Activated T-helper 2 cell treated with anti-CD3 and anti-CD28 coated beads, Interferon-gamma antibody, Interleukin-2, Interleukin-4, amounts not matched to agents 10 μg/mL and 5 μg/mL and 100 μg/mL, durations not matched to agents 14 hours and 24 hours and 36 hours (primary cell): ENCODE measurements around the gene TTC33. TPM values are rescaled to one million over a fixed set of nuclear protein-coding genes. Genes with fewer than 3 reads are reported as not detected.

Experiments
- DNase-seq: peaks from one replicate; pipeline ENCODE4 v3.0.0; 2021; ENCODE audit warnings: low spot score
- H3K27ac Mint-ChIP-seq: one replicate; pipeline ENCODE4 v1.8.0; 2021; ENCODE audit warnings: mixed read lengths
- H3K27me3 Mint-ChIP-seq: one replicate; pipeline ENCODE4 v1.8.0; 2021; ENCODE audit warnings: low read depth, mixed read lengths
- H3K36me3 Mint-ChIP-seq: one replicate; pipeline ENCODE4 v1.8.0; 2021; ENCODE audit warnings: low read depth, mixed read lengths
- H3K4me1 Mint-ChIP-seq: one replicate; pipeline ENCODE4 v1.8.0; 2021; ENCODE audit warnings: low read depth, mixed read lengths
- H3K4me3 Mint-ChIP-seq: one replicate; pipeline ENCODE4 v1.8.0; 2021; ENCODE audit warnings: low read depth, mild to moderate bottlenecking, moderate library complexity, mixed read lengths
- H3K9me3 Mint-ChIP-seq: one replicate; pipeline ENCODE4 v1.8.0; 2021; ENCODE audit warnings: mixed read lengths
- intact Hi-C: fragments of 100-400 bp; cut with micrococcal nuclease; formaldehyde crosslinking; loops from one replicate; pipeline ENCODE4 v1.15.1; 2023
- total RNA-seq: library from RNA; stranded (reverse); gene quantifications from 2 replicates; pipeline ENCODE4 v1.2.3, GENCODE V29; 2022

TTC33 gene
- total RNA-seq, 1 donor from 2014 or later = 29.3 TPM

GRCh38 chr5:40681363-40682153 lies 74.2 kb downstream of the TTC33 start:
- DNase-seq = peak; percentile 30
- Mint-ChIP-seq H3K9me3 (no peaks in the 10 kb centered on the region), H3K4me3 (peak overlapping the region; percentile 99), H3K36me3 (peaks cover 63% of the 10 kb centered on the region), H3K4me1 (peaks cover 52% of the 10 kb centered on the region), H3K27ac (peak overlapping the region; percentile 96), H3K27me3 (no peaks in the 10 kb centered on the region)
- intact Hi-C loops = loop anchor here (1.0 to 2.0 kb wide), 2 partner anchors 8 to 1473 kb away; no protein-coding TSS in a partner anchor

- Mint-ChIP-seq H3K36me3 (peaks cover 56% of the 10 kb centered on the region), H3K4me1 (peaks cover 51% of the 10 kb centered on the region), H3K27me3 (no peaks in the 10 kb centered on the region), H3K4me3 (peak overlapping the region; percentile 99), H3K9me3 (no peaks in the 10 kb centered on the region), H3K27ac (peak overlapping the region; percentile 96)
- DNase-seq = peak; percentile 43
- intact Hi-C loops = loop anchor here (1.0 kb wide), 1 partner anchor 8 kb away; no protein-coding TSS in a partner anchor
Measured at GRCh38 chr5:40680741-40681362, 74.9 kb downstream of the TTC33 start.

GRCh38 chr5:40679913-40680681 lies 75.7 kb downstream of the TTC33 start, which contains the start of gene PTGER4:
PTGER4 (plus strand) TSS chr5:40679915; CDS start chr5:40680994, 1,079 bp downstream.
- H3K36me3 Mint-ChIP-seq = peaks cover 48% of the 10 kb centered on the region
- H3K27me3 Mint-ChIP-seq = no peaks in the 10 kb centered on the region
- peak within 1 kb of the TSS; percentile 98 for H3K27ac Mint-ChIP-seq
- no peaks in the 10 kb centered on the region for H3K9me3 Mint-ChIP-seq
- intact Hi-C loops = loop anchor here (1.0 to 2.0 kb wide), 13 partner anchors 25 to 513 kb away; partner anchors contain the start of gene RPL37
- peaks cover 51% of the 10 kb centered on the region for H3K4me1 Mint-ChIP-seq
- DNase-seq = peak; percentile 39
- H3K4me3 Mint-ChIP-seq = peak within 1 kb of the TSS; percentile 99

DNA sequence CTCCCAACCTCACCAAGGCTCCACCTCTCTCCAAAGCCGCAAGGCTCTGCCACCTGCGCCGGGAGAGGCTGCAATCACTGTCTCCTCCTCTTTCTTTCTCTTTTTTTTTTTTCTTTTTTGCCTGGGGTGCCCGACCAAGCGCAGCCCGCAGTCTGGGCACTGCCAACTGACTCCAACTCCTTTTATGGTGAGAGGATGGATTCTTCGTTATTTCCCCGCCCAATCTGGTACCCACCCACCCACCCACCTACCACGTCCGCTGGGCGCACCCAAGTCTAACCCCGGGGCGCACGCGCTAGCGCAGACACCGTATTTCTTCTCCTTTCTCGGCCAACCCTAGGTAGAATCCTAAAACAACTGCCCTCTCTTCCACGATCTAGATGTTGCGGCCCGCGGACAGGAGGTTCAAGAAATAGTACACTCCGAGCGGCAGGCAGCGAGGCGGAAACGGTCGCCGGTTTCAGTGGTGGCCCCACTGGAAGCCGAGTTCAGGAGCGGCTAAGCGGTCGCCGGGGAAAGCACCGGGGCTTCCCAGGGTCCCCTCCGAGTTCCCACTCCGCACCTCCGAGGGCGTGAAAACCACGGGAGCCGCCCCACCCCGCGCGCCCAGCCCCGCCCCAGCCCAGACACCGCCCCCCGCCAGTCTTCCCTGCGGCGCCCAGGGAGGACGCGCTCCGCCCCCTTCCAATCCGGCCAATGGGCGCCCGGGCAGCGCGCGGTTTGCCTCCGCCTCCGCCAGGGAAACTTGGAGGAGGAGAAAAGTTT lies 76.4 kb downstream of the TTC33 start:
- no peaks in the 10 kb centered on the region for H3K9me3 Mint-ChIP-seq
- H3K27me3 Mint-ChIP-seq = no peaks in the 10 kb centered on the region
- H3K4me3 Mint-ChIP-seq = peak overlapping the region; percentile 99
- intact Hi-C loops = loop anchor here (1.0 to 2.0 kb wide), 13 partner anchors 24 to 513 kb away; partner anchors contain the start of gene RPL37
- DNase-seq = peak; percentile 90
- peaks cover 42% of the 10 kb centered on the region for H3K36me3 Mint-ChIP-seq
- peaks cover 51% of the 10 kb centered on the region for H3K4me1 Mint-ChIP-seq
- H3K27ac Mint-ChIP-seq = peak overlapping the region; percentile 98

GRCh38 chr5:40678460-40679147 lies 77.2 kb downstream of the TTC33 start:
- peak overlapping the region; percentile 98 for H3K27ac Mint-ChIP-seq
- H3K36me3 Mint-ChIP-seq = peaks cover 35% of the 10 kb centered on the region
- peaks cover 52% of the 10 kb centered on the region for H3K4me1 Mint-ChIP-seq
- intact Hi-C loops = loop anchor here (1.0 to 2.0 kb wide), 15 partner anchors 23 to 512 kb away; partner anchors contain the start of gene RPL37
- DNase-seq = no peak
- H3K4me3 Mint-ChIP-seq = peak overlapping the region; percentile 99
- H3K27me3 Mint-ChIP-seq = no peaks in the 10 kb centered on the region
- no peaks in the 10 kb centered on the region for H3K9me3 Mint-ChIP-seq

DNA sequence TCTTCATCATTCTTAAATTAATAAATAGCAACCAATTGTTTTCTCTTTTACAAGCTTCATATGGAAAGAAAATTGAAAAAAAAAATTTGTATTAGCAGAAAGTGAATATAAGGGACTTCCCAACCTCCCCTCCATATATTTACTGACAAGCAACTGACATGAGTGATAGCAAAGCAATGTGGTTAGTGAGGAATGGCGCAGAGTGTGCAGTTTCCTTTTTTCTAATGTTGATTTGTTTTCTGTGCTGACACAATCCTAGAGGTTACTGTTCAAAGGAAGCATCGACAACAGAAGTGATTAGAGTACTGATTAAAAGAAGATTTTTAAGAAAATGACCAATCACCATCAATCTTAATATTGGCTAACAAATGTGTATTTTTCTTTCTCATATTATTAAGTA lies 77.7 kb downstream of the TTC33 start:
- Mint-ChIP-seq H3K4me1 (peaks cover 52% of the 10 kb centered on the region), H3K4me3 (peak overlapping the region; percentile 99), H3K9me3 (no peaks in the 10 kb centered on the region), H3K36me3 (peaks cover 29% of the 10 kb centered on the region), H3K27ac (peak overlapping the region; percentile 84), H3K27me3 (no peaks in the 10 kb centered on the region)
- intact Hi-C loops = loop anchor here (1.0 to 2.0 kb wide), 7 partner anchors 37 to 511 kb away; partner anchors contain the start of gene RPL37
- no peak for DNase-seq

DNA sequence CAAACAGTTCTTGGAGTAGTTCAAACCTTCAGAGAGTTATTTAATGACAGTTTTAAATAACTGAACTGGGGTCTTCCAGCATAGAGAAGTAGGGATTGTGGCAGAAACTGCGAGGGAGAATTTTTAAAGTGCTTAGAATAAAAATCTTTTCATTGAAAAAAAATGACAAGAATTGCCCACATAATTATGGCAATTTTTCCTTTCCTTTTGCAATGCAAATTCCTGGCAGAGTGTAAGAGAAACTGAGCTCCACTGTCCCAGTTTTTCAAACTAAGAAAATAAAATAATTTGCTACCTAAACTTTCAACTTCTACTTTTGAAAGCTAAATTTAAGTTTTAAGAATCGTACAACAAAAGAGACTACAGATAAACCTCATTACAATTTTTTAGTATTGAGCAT lies 78.3 kb downstream of the TTC33 start:
- peak overlapping the region; percentile 40 for H3K4me3 Mint-ChIP-seq

GRCh38 chr5:40676613-40677343 lies 79.0 kb downstream of the TTC33 start:
- Mint-ChIP-seq H3K4me1 (peaks cover 56% of the 10 kb centered on the region), H3K4me3 (peak overlapping the region; percentile 40), H3K9me3 (no peaks in the 10 kb centered on the region), H3K27me3 (no peaks in the 10 kb centered on the region), H3K36me3 (peaks cover 17% of the 10 kb centered on the region), H3K27ac (peak overlapping the region; percentile 86)
- intact Hi-C loops = no loop called here
- no peak for DNase-seq

More for the DNA sequence above, 78.3 kb downstream of the TTC33 start:
- Mint-ChIP-seq H3K9me3 (no peaks in the 10 kb centered on the region), H3K36me3 (peaks cover 23% of the 10 kb centered on the region), H3K4me1 (peaks cover 56% of the 10 kb centered on the region), H3K27ac (peak overlapping the region; percentile 28), H3K27me3 (no peaks in the 10 kb centered on the region)
- DNase-seq = no peak
- intact Hi-C loops = no loop called here

DNA sequence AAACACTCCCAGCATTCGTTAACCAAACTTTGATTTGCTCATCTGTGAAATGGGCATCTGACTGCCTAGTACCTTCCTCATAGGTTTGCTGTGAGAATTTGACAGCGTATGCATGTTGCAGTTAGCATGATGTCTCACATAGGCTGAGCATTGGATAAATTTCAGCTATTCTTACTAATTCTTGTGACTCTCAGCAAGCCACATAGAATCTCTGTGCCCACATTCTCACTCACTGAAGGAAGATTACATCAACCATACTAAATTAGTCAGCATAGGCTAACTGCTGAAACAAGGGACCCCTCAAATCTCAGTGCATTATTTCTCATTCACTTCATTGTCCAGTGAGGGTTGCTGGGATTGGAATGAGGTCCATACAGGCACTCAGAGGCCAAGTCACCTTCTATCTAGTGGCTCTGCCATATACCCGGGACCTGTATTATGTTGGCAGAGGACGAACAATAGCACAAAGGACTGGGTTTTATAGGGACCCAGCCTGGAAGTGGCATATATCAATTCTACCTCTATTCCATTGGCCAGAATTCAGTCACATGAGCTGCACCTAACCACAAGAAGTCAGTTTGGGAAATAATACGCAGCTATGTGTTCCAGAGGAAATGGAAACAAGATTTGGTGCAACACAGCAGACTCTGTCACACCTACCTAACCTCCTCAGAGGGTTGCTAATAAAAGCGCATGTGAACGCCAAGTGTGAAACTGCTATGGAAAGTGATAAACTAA lies 80.2 kb downstream of the TTC33 start:
- Mint-ChIP-seq H3K4me3 (peak overlapping the region; percentile 30), H3K27me3 (no peaks in the 10 kb centered on the region), H3K27ac (peak overlapping the region; percentile 86), H3K9me3 (no peaks in the 10 kb centered on the region), H3K4me1 (peaks cover 65% of the 10 kb centered on the region), H3K36me3 (peaks cover 5% of the 10 kb centered on the region)
- no peak for DNase-seq
- intact Hi-C loops = loop anchor here (1.0 kb wide), 2 partner anchors 20 to 96 kb away; no protein-coding TSS in a partner anchor

DNA sequence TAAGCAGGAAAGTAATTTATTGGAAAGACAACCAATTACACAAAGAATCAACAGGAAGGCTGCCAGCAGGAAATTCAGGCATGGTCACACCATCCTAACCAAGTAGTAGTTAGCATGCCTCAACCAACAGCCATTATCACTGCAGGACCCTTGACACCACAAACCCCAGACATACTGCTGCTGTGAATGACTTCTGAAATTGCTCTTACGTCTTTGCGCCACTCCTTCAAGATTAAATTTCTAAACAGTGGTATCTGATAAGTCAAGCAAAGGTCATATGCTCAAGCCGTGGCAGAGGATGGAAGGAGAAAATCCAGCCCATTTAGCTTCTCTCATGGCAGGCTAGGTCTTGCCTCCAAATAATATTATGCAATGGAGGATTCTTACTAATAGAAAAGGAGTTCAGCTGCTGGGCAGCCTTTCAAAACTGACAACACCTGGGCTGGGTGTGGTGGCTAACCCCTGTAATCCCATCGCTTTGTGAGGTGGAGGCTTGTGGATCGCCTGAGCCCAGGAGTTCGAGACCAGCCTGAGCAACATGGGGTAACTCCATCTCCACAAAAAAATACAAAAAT lies 81.0 kb downstream of the TTC33 start:
- no peak for DNase-seq
- peaks cover 73% of the 10 kb centered on the region for H3K4me1 Mint-ChIP-seq
- H3K36me3 Mint-ChIP-seq = no peaks in the 10 kb centered on the region
- peaks cover 2% of the 10 kb centered on the region for H3K27me3 Mint-ChIP-seq
- intact Hi-C loops = loop anchor here (1.0 kb wide), 2 partner anchors 19 to 95 kb away; no protein-coding TSS in a partner anchor
- H3K4me3 Mint-ChIP-seq = no peak overlapping the region
- H3K27ac Mint-ChIP-seq = no peak overlapping the region
- no peaks in the 10 kb centered on the region for H3K9me3 Mint-ChIP-seq
